GM18907 (cell line): Measurements from ENCODE around the gene APPL1.

Source experiments
- ATAC-seq: cut with Tn5 transposase; IDR thresholded peaks from one replicate; pipeline ENCODE4 v1.9.1; 2021; ENCODE audit warnings: mild to moderate bottlenecking, moderate library complexity; ENCODE audit not compliant: unreplicated experiment

APPL1 gene

GRCh38 chr3:57227204-57227929 is at the start of gene APPL1:
TSS of gene APPL1 (plus strand) at chr3:57227729. CDS start at chr3:57227884, 155 bp downstream.
- peak; percentile 84 for ATAC-seq

- no peak for ATAC-seq
These were observed 47.7 kb upstream of the APPL1 start for GRCh38 chr3:57179580-57180410.

GRCh38 chr3:57184526-57184925 is 43.0 kb upstream of the APPL1 start:
- no peak for ATAC-seq

GRCh38 chr3:57192028-57192427 is 35.5 kb upstream of the APPL1 start:
- no peak for ATAC-seq

- ATAC-seq: no peak
These were observed 32.9 kb upstream of the APPL1 start for GRCh38 chr3:57194641-57195040.

- no peak for ATAC-seq
These were observed 27.6 kb upstream of the APPL1 start, which contains the start of gene HESX1 for GRCh38 chr3:57199895-57200297. TSS of gene HESX1 (minus strand) at chr3:57199978. CDS start at chr3:57199918, 60 bp downstream.

- no peak for ATAC-seq
These were observed 21.1 kb upstream of the APPL1 start for GRCh38 chr3:57206423-57206822.

- no peak for ATAC-seq
These were observed 5.6 kb upstream of the APPL1 start for GRCh38 chr3:57221883-57222282.

GRCh38 chr3:57224856-57225255 is 2.7 kb upstream of the APPL1 start:
- ATAC-seq: no peak

GRCh38 chr3:57226176-57226575 is 1.4 kb upstream of the APPL1 start:
- no peak for ATAC-seq

- peak; percentile 47 for ATAC-seq
These were observed 612 bp downstream of the APPL1 start for GRCh38 chr3:57227930-57228751.

GRCh38 chr3:57230006-57230405 is 2.5 kb downstream of the APPL1 start:
- ATAC-seq: no peak

GRCh38 chr3:57233799-57234198 is 6.3 kb downstream of the APPL1 start:
- ATAC-seq: no peak

GRCh38 chr3:57234613-57235575 is 7.4 kb downstream of the APPL1 start:
- peak; percentile 70 for ATAC-seq

GRCh38 chr3:57244946-57245345 is 17.4 kb downstream of the APPL1 start:
- ATAC-seq: no peak

GRCh38 chr3:57252404-57252803 is 24.9 kb downstream of the APPL1 start:
- ATAC-seq: no peak

- no peak for ATAC-seq
These were observed 29.3 kb downstream of the APPL1 start for GRCh38 chr3:57256844-57257243.

- ATAC-seq: no peak
These were observed 30.1 kb downstream of the APPL1 start for GRCh38 chr3:57257678-57258077.

GRCh38 chr3:57261119-57261518 is 33.6 kb downstream of the APPL1 start:
- no peak for ATAC-seq

GRCh38 chr3:57261929-57262328 is 34.4 kb downstream of the APPL1 start:
- no peak for ATAC-seq
